Stimulated activated CD8-positive, alpha-beta memory T cell treated with anti-CD3 and anti-CD28 coated beads, Interleukin-4, amount 100 ng/mL, for 1 hour (primary cell): Measurements from ENCODE around the gene KCTD11.

Source experiments
- DNase-seq, 2 donors: peaks; one replicate each; pipeline ENCODE4 v3.0.0-alpha.2; 2020; ENCODE audit warnings: low read depth in 2 of 2, low spot score in 1 of 2

Gene KCTD11

GRCh38 chr17:7351665-7352502 lies at the start of gene KCTD11:
Gene KCTD11, plus strand, starts transcription at chr17:7352162.
- DNase-seq, result peak; percentile 43 to 61

GRCh38 chr17:7304179-7304578 lies 47.8 kb upstream of the KCTD11 start:
- DNase-seq, result no peak

DNA sequence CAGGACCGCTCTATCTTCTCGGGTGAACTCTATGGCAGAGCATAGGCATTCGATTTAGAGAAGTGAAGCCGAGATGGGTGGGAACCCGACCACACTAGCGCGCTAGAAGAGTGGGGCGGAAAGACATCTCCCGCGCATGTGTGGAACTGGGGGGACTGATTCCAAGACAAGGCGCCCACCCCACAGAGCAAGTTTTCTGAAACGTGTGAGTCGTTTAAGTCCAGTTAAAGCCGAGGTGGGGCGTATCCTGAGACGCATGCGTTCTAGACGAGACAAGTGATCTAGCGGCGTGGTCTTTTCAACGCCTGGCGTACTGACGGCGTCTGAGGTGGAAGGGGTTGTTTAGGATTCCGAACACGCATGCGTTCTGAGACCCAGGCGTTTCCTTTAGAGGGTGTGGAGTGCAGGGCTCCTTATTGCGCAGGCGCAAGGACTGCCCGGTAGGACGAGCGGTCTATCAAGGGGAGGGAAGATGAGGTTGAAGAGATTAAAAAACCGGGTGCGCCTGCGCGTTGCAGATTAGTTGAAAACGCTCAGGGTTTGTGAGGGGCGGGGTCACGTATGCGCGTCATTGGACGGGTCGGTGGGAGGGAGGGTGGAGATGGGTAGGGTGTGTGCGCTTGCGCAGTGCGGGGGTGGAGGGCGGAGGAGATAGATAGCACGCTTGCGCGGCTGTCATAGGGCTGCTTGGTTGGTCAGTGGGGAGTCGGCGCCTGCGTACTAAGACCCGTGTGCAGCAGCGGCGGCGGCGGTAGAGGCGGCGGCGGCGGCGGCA lies 44.9 kb upstream of the KCTD11 start, which contains the start of gene EIF5A:
Gene EIF5A, plus strand, starts transcription at position 718 of the 775 bp plus-strand sequence. CDS start 2,008 bp downstream, outside the sequence.
- DNase-seq, result peak; percentile 100

DNA sequence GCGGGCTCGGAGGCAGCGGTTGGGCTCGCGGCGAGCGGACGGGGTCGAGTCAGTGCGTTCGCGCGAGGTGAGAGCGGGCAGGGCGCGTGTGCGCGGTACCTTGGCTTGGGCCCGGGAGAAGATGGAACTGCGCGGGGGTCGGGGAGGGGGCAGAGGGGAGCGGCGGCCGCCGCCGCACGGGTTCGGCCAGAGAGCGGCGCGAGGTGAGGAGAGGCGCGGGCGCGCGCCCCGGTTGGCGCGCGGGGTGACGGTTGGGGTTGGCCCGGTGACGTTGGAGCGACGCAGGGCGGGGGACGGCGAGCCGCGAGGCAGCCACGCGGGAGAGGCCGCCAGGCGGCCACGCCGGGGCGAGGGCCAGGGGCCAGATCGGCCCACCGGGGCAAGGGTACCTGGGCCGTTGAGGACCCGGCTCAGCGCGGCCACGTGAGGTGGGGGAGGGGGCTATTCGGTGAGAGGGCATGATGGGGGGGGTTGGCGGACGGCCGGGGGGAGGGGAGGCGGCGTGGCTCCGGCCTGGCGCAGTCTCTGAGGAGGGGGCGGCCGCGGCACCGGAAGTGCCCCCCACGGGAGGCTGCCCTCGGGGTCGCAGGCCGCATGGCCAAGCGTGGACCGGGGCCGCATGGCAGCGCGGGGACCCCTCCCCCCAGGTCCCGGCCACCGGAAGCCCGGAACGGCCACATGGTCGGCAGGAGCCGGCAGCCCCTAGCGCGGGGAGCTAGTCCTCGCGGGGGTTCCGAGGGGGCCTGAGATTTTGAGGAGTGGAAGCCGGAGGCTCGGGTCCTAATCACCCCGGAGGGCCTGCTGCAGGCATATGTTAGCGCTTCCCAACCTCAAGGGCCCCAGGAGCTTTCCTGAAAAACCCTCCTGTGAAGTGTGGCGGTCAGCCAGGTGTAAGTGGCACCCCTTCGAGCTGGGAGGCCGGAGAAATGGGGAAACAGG lies 44.0 kb upstream of the KCTD11 start:
- DNase-seq, result no peak

GRCh38 chr17:7308625-7309433 lies 43.1 kb upstream of the KCTD11 start:
- DNase-seq, result peak; percentile 67 to 75

- DNase-seq, result no peak
These were observed 42.3 kb upstream of the KCTD11 start for GRCh38 chr17:7309628-7310027.

DNA sequence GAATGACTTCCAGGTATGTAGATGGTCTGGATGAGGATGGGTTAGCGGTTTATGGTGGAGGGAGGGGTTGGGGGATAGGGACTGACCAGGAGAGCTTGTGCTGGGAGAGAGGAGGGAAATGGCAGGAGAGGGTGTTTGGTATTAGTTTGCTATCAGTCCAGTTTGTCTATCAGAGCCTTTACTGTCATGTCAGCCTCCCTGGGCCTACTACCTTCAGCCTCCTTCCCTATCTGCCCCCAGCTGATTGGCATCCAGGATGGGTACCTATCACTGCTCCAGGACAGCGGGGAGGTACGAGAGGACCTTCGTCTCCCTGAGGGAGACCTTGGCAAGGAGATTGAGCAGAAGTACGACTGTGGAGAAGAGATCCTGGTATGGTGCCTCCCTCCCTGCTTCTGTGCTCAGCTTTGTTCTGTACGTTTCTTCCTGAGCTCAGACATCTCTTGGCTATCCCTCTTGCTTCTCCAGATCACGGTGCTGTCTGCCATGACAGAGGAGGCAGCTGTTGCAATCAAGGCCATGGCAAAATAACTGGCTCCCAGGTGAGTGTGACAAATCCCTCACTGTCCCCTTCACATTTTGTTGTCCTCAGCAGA lies 40.8 kb upstream of the KCTD11 start:
- no peak for DNase-seq

- no peak for DNase-seq
These were observed 39.4 kb upstream of the KCTD11 start for GRCh38 chr17:7312432-7313087.

- DNase-seq, result no peak
These were observed 38.7 kb upstream of the KCTD11 start for GRCh38 chr17:7313088-7313889.

- no peak for DNase-seq
These were observed 37.9 kb upstream of the KCTD11 start for GRCh38 chr17:7313890-7314718.

GRCh38 chr17:7314719-7315569 lies 37.0 kb upstream of the KCTD11 start, which contains the start of gene GPS2:
Gene GPS2, minus strand, starts transcription at chr17:7315360. Its CDS starts 308 bp downstream, at chr17:7315052.
- peak; percentile 83 to 90 for DNase-seq

DNA sequence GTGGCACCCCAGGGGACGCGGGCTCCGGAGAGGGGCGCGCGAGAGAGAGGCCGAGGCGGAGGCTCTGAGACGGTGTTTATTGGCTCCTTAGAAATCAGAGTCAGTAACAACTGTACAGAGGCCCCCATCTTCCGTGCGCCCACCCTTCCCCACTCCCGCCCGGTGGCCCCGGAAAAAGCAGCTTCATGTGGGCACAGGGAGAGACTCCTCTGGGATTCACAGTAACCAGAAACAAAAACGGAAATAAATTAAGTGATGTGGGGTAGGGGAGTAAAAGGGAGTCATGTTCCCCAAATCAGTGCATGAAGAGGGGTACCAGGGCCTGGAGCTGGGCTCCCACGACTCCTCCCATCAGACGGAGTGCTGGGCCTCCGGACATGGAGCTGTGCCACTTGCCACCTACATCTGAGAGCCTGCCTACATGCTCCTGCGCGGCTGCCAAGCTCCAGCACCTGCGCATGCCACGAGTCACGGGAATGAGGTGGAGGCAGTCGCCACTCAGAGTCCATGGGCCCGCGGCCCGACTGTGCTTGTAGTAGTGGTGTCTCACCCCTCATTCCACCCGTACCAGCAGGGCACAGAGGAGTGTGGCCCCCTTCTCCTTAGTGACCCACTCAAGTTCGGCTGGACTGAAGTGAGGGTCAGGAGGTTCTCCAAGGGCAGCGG lies 36.3 kb upstream of the KCTD11 start:
- DNase-seq, result no peak

GRCh38 chr17:7317161-7317803 lies 34.7 kb upstream of the KCTD11 start:
- DNase-seq, result no peak

- DNase-seq, result no peak
These were observed 33.7 kb upstream of the KCTD11 start for GRCh38 chr17:7318121-7318860.

DNA sequence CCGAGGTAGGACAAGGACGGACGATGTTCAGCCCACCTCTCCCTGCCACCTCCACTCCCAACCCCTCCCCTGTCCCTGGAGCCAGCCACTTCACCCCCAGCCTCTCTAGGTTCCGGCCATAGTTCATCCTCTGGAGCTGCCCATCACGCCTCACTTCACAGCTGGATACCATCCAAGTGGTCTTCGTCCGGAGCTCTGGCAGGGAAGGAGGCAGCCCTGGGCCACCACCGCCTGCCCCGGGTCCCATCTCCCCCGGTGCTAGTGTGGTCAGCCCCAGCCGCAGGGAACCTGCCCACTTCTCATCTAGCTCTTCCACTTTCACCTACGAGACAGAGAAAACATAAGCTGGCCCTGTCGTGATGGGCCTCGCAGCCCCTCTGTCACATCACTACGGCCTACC lies 30.5 kb upstream of the KCTD11 start:
- DNase-seq, result no peak
